Measurements from ENCODE around the gene SLC39A7. TPM values are rescaled to one million over a fixed set of nuclear protein-coding genes. Genes with fewer than 3 reads are reported as not detected.
A peak's percentile ranks its signal among the peaks of the same experiment; 100 is the strongest.

SLC39A7 gene
- total and polyA plus RNA-seq, 2 of the 13 experiments (the other 11 are each of a cell fraction or from before 2014, with no cell fraction given) = 142 to 229 TPM

GRCh38 chr6:33204415-33205190 lies 3.9 kb downstream of the SLC39A7 start, which contains the start of gene HSD17B8 (continued):
- TF ChIP-seq U2AF1 (optimal IDR thresholded peaks at IDR 0.05; ENCODE audit: low read depth, low read length) (no peak), GABPA (IDR thresholded peaks at IDR 0.05; ENCODE audit: low read depth, low read length) (no peak), GABPA (CRISPR knock-in tag; IDR thresholded peaks at IDR 0.05; ENCODE audit: low read depth) (no peak), SRSF4 (IDR thresholded peaks at IDR 0.05; ENCODE audit: low read depth, low read length, poor library complexity, severe bottlenecking) (no peak), MYPOP (CRISPR knock-in tag; IDR thresholded peaks at IDR 0.05) (no peak), GATA4 (IDR thresholded peaks at IDR 0.05; ENCODE audit: borderline replicate concordance, low read depth) (0 out of 2 replicates have a peak, but pooled peaks have one; percentile 54), HOXA5 (CRISPR knock-in tag; IDR thresholded peaks at IDR 0.05) (peak; percentile 78), TP53 (CRISPR knock-in tag; conservative IDR thresholded peaks at IDR 0.05) (no peak), ZNF646 (CRISPR knock-in tag; IDR thresholded peaks at IDR 0.05) (no peak), ZNF350 (CRISPR knock-in tag; IDR thresholded peaks at IDR 0.05; ENCODE audit: borderline replicate concordance, low read depth) (no peak; the same call in 1 of the 2 replicates), TOE1 (CRISPR knock-in tag; IDR thresholded peaks at IDR 0.05) (no peak), PRDM4 (CRISPR knock-in tag; IDR thresholded peaks at IDR 0.05; ENCODE audit: borderline replicate concordance) (no peak), CREBL2 (CRISPR knock-in tag; IDR thresholded peaks at IDR 0.05; ENCODE audit: borderline replicate concordance) (no peak), TOPORS (CRISPR knock-in tag; IDR thresholded peaks at IDR 0.05) (peak; percentile 83; the same call in 1 of the 2 replicates), HNF4G (IDR thresholded peaks at IDR 0.05; ENCODE audit: borderline replicate concordance, low read depth, low read length) (peak; percentile 50; the same call in 1 of the 2 replicates), HNF4G (CRISPR knock-in tag; IDR thresholded peaks at IDR 0.05; ENCODE audit: borderline replicate concordance, low read depth) (peak; percentile 67), POLR2A (IDR thresholded peaks at IDR 0.05; ENCODE audit: insufficient read depth in 1 of 2, low read depth in 2 of 2, low read length in 2 of 2) (peak in 1 of 2 experiments; percentile 74; a peak in 2 of 4 replicates), MAZ (IDR thresholded peaks at IDR 0.05; ENCODE audit: borderline replicate concordance, low read depth, low read length) (no peak; the same call in 1 of the 2 replicates), MAZ (CRISPR knock-in tag; IDR thresholded peaks at IDR 0.05; ENCODE audit: low read depth) (peak; percentile 29; the same call in 1 of the 2 replicates), RBFOX2 (IDR thresholded peaks at IDR 0.05; ENCODE audit: low read depth, low read length) (peak; percentile 98)
